ENCODE results near the gene EYA4. TPM values are rescaled to one million over a fixed set of nuclear protein-coding genes. Genes with fewer than 3 reads are reported as not detected.
"Not testable (repeated sequence)": the region's sequence is repeated elsewhere in the genome, so short reads cannot be mapped to it uniquely, and the experiment has no call there.

Gene EYA4
- total RNA-seq, 1 experiment from 2014 or later, result 13.0 TPM

- DNase-seq (ENCODE audit: low read depth), result not testable (repeated sequence)
These were observed 156.4 kb downstream of the EYA4 start for GRCh38 chr6:133397601-133398000.

GRCh38 chr6:133399426-133399825 is 158.3 kb downstream of the EYA4 start:
- no peak for DNase-seq (ENCODE audit: low read depth)

GRCh38 chr6:133404151-133404550 is 163.0 kb downstream of the EYA4 start:
- no peak for DNase-seq (ENCODE audit: low read depth)

GRCh38 chr6:133404728-133405127 is 163.6 kb downstream of the EYA4 start:
- no peak for DNase-seq (ENCODE audit: low read depth)

GRCh38 chr6:133407320-133408100 is 166.4 kb downstream of the EYA4 start:
- DNase-seq (ENCODE audit: low read depth), result no peak

- DNase-seq (ENCODE audit: low read depth), result no peak
These were observed 167.0 kb downstream of the EYA4 start for GRCh38 chr6:133408132-133408531.

- peak; percentile 55 for DNase-seq (ENCODE audit: low read depth)
These were observed 167.4 kb downstream of the EYA4 start for GRCh38 chr6:133408543-133408942.

- peak; percentile 49 for DNase-seq (ENCODE audit: low read depth)
These were observed 169.7 kb downstream of the EYA4 start for GRCh38 chr6:133410638-133411435.

GRCh38 chr6:133411757-133412156 is 170.6 kb downstream of the EYA4 start:
- no peak for DNase-seq (ENCODE audit: low read depth)

- no peak for DNase-seq (ENCODE audit: low read depth)
These were observed 174.1 kb downstream of the EYA4 start for GRCh38 chr6:133415262-133415661.

- no peak for DNase-seq (ENCODE audit: low read depth)
These were observed 177.0 kb downstream of the EYA4 start for GRCh38 chr6:133418108-133418507.

GRCh38 chr6:133423242-133423641 is 182.1 kb downstream of the EYA4 start:
- DNase-seq (ENCODE audit: low read depth), result no peak

- no peak for DNase-seq (ENCODE audit: low read depth)
These were observed 183.2 kb downstream of the EYA4 start for GRCh38 chr6:133424359-133424758.

- no peak for DNase-seq (ENCODE audit: low read depth)
These were observed 184.9 kb downstream of the EYA4 start for GRCh38 chr6:133426038-133426437.

- no peak for DNase-seq (ENCODE audit: low read depth)
These were observed 187.1 kb downstream of the EYA4 start for GRCh38 chr6:133428295-133428694.

GRCh38 chr6:133430530-133430929 is 189.4 kb downstream of the EYA4 start:
- no peak for DNase-seq (ENCODE audit: low read depth)

- no peak for DNase-seq (ENCODE audit: low read depth)
These were observed 189.9 kb downstream of the EYA4 start for GRCh38 chr6:133431031-133431430.

GRCh38 chr6:133432021-133432989 is 191.1 kb downstream of the EYA4 start:
- peak; percentile 93 for DNase-seq (ENCODE audit: low read depth)

- peak; percentile 34 for DNase-seq (ENCODE audit: low read depth)
These were observed 194.0 kb downstream of the EYA4 start for GRCh38 chr6:133435065-133435728.

- DNase-seq (ENCODE audit: low read depth), result peak; percentile 35
These were observed 195.5 kb downstream of the EYA4 start for GRCh38 chr6:133436652-133437051.

GRCh38 chr6:133441491-133441890 is 200.3 kb downstream of the EYA4 start:
- DNase-seq (ENCODE audit: low read depth), result no peak
